IPS-NIHi11 (cell line): ENCODE data around the gene PAX7.

Experiments
- DNase-seq: peaks from one replicate; pipeline ENCODE4 v3.0.0; 2012; ENCODE audit warnings: mixed read lengths, low spot score

Gene PAX7

DNA sequence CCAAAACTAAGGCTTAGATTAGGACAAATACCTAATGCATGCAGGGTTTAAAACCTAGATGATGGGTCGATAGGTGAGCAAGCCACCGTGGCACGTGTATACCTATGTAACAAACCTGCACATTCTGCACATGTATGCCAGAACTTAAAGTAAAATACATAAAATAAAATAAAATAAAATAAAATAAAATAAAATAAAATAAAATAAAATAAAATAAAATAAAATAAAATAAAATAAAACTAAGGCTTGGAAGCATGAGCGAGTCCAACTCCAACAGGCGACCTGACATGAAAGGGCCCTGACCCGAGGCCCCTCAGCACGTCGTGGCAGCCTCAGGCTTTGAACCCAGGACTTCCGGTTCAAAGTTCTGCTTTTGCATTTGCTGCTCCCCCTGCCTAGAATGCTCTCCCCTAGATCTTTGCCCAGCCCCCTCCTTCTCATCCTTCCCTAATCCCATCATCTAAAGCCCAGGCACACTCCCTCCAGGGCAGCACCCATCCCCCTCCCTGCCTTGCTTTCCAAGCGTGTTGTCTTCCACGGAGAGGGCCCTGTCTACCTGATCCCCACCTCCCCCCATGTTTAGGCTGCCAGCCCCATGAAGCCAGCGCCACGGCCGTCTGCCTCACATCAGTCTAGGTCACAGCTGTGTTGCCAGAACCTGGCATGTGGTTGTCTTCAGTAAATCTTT, 164.5 kb downstream of the PAX7 start:
- no peak for DNase-seq

DNA sequence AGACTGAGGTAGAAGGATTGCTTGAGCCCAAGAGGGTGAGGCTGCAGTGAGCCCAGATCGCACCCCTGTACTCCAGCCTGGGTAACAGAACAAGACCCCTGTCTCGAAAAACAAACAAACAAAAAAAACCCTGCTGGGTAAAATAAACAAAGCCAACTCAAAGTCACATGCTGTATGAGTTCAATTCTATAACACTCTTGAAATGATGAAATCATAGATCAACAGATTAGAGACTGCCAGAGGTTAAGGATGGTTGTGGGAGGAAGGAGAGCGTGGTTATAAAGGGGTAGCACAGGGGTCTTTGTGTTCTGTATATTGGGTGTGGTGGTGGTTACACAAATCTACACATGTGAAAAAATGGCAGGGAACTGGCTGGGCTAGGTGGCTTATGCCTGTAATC, 166.3 kb downstream of the PAX7 start:
- no peak for DNase-seq
